Skeletal muscle satellite cell (primary cell): ENCODE measurements around the gene GSTA4.

Source experiments
- H3K27me3 ChIP-seq: 2 replicates; pipeline ENCODE4 v1.7.0; 2013; ENCODE audit warnings: low read length; ENCODE audit not compliant: control insufficient read depth, insufficient read depth
- H3K36me3 ChIP-seq: 2 replicates; pipeline ENCODE4 v1.7.0; 2013; ENCODE audit warnings: mild to moderate bottlenecking, control low read depth, low read length; ENCODE audit not compliant: insufficient read depth
- H3K4me1 ChIP-seq: 2 replicates; pipeline ENCODE4 v1.7.0; 2013; ENCODE audit warnings: low read length; ENCODE audit not compliant: control insufficient read depth, insufficient read depth
- H3K4me2 ChIP-seq: 2 replicates; pipeline ENCODE4 v1.7.0; 2013; ENCODE audit warnings: mild to moderate bottlenecking, low read length
- H3K4me3 ChIP-seq: 2 replicates; pipeline ENCODE4 v1.7.0; 2013; ENCODE audit warnings: low read length
- H3K9ac ChIP-seq: 2 replicates; pipeline ENCODE4 v1.7.0; 2013; ENCODE audit warnings: mild to moderate bottlenecking, low read depth, low read length, moderate library complexity
- H3K9me3 ChIP-seq: replicated peaks from 2 replicates; pipeline ENCODE4 v1.7.0; 2013; ENCODE audit warnings: mild to moderate bottlenecking, control low read depth, low read length

GSTA4 gene

GRCh38 chr6:52992980-52993920 lies 1.8 kb downstream of the GSTA4 start:
- no peaks in the 10 kb centered on the region for H3K9me3 ChIP-seq
- H3K4me1 ChIP-seq: peaks cover 34% of the 10 kb centered on the region
- peak overlapping the region; percentile 77 for H3K4me2 ChIP-seq
- H3K36me3 ChIP-seq: peaks cover 23% of the 10 kb centered on the region
- H3K9ac ChIP-seq: peak overlapping the region; percentile 91
- H3K27me3 ChIP-seq: no peaks in the 10 kb centered on the region
- H3K4me3 ChIP-seq: peak overlapping the region; percentile 77

- no peaks in the 10 kb centered on the region for H3K9me3 ChIP-seq
- peaks cover 29% of the 10 kb centered on the region for H3K4me1 ChIP-seq
- H3K36me3 ChIP-seq: peaks cover 36% of the 10 kb centered on the region
- no peaks in the 10 kb centered on the region for H3K27me3 ChIP-seq
- peak overlapping the region; percentile 37 for H3K4me3 ChIP-seq
- peak overlapping the region; percentile 65 for H3K4me2 ChIP-seq
- H3K9ac ChIP-seq: no peak overlapping the region
Observed at GRCh38 chr6:52990342-52990741, 4.7 kb downstream of the GSTA4 start.

GRCh38 chr6:52985228-52985627 lies 9.9 kb downstream of the GSTA4 start:
- no peaks in the 10 kb centered on the region for H3K27me3 ChIP-seq
- H3K4me2 ChIP-seq: no peak overlapping the region
- H3K4me3 ChIP-seq: no peak overlapping the region
- peaks cover 60% of the 10 kb centered on the region for H3K36me3 ChIP-seq
- no peak overlapping the region for H3K9ac ChIP-seq
- H3K9me3 ChIP-seq: no peaks in the 10 kb centered on the region
- peaks cover 6% of the 10 kb centered on the region for H3K4me1 ChIP-seq

- H3K4me1 ChIP-seq: no peaks in the 10 kb centered on the region
- no peak overlapping the region for H3K4me2 ChIP-seq
- no peaks in the 10 kb centered on the region for H3K9me3 ChIP-seq
- peaks cover 52% of the 10 kb centered on the region for H3K36me3 ChIP-seq
- H3K4me3 ChIP-seq: no peak overlapping the region
- no peak overlapping the region for H3K9ac ChIP-seq
- no peaks in the 10 kb centered on the region for H3K27me3 ChIP-seq
Observed at GRCh38 chr6:52984247-52984646, 10.8 kb downstream of the GSTA4 start.

- H3K9ac ChIP-seq: no peak overlapping the region
- H3K4me3 ChIP-seq: no peak overlapping the region
- no peak overlapping the region for H3K4me2 ChIP-seq
- H3K9me3 ChIP-seq: no peaks in the 10 kb centered on the region
- H3K4me1 ChIP-seq: no peaks in the 10 kb centered on the region
- no peaks in the 10 kb centered on the region for H3K27me3 ChIP-seq
- peaks cover 48% of the 10 kb centered on the region for H3K36me3 ChIP-seq
Observed at GRCh38 chr6:52983159-52983848, 11.8 kb downstream of the GSTA4 start.

- no peak overlapping the region for H3K4me2 ChIP-seq
- H3K36me3 ChIP-seq: peaks cover 48% of the 10 kb centered on the region
- H3K9me3 ChIP-seq: no peaks in the 10 kb centered on the region
- H3K4me1 ChIP-seq: no peaks in the 10 kb centered on the region
- no peak overlapping the region for H3K4me3 ChIP-seq
- H3K27me3 ChIP-seq: no peaks in the 10 kb centered on the region
- no peak overlapping the region for H3K9ac ChIP-seq
Observed at GRCh38 chr6:52982680-52983079, 12.4 kb downstream of the GSTA4 start.

- Histone ChIP-seq H3K9me3 (no peaks in the 10 kb centered on the region), H3K4me2 (no peak overlapping the region), H3K36me3 (peaks cover 39% of the 10 kb centered on the region), H3K9ac (no peak overlapping the region), H3K4me1 (no peaks in the 10 kb centered on the region), H3K4me3 (no peak overlapping the region), H3K27me3 (no peaks in the 10 kb centered on the region)
Observed at GRCh38 chr6:52981222-52981900, 13.7 kb downstream of the GSTA4 start.

GRCh38 chr6:52976591-52977035 lies 18.5 kb downstream of the GSTA4 start:
- no peak overlapping the region for H3K9ac ChIP-seq
- no peak overlapping the region for H3K4me3 ChIP-seq
- H3K36me3 ChIP-seq: peaks cover under 1% of the 10 kb centered on the region
- no peaks in the 10 kb centered on the region for H3K4me1 ChIP-seq
- no peaks in the 10 kb centered on the region for H3K27me3 ChIP-seq
- no peak overlapping the region for H3K4me2 ChIP-seq
- H3K9me3 ChIP-seq: no peaks in the 10 kb centered on the region

GRCh38 chr6:52976149-52976548 lies 18.9 kb downstream of the GSTA4 start:
- Histone ChIP-seq H3K36me3 (no peaks in the 10 kb centered on the region), H3K9me3 (no peaks in the 10 kb centered on the region), H3K27me3 (no peaks in the 10 kb centered on the region), H3K4me1 (no peaks in the 10 kb centered on the region), H3K4me3 (no peak overlapping the region), H3K9ac (no peak overlapping the region), H3K4me2 (no peak overlapping the region)

- no peak overlapping the region for H3K4me3 ChIP-seq
- no peaks in the 10 kb centered on the region for H3K4me1 ChIP-seq
- H3K9ac ChIP-seq: no peak overlapping the region
- H3K36me3 ChIP-seq: no peaks in the 10 kb centered on the region
- H3K4me2 ChIP-seq: no peak overlapping the region
- no peaks in the 10 kb centered on the region for H3K9me3 ChIP-seq
- no peaks in the 10 kb centered on the region for H3K27me3 ChIP-seq
Observed at GRCh38 chr6:52975580-52975979, 19.5 kb downstream of the GSTA4 start.

GRCh38 chr6:52972989-52973388 lies 22.1 kb downstream of the GSTA4 start:
- Histone ChIP-seq H3K9ac (no peak overlapping the region), H3K4me1 (no peaks in the 10 kb centered on the region), H3K4me3 (no peak overlapping the region), H3K9me3 (no peaks in the 10 kb centered on the region), H3K36me3 (no peaks in the 10 kb centered on the region), H3K27me3 (no peaks in the 10 kb centered on the region), H3K4me2 (no peak overlapping the region)
